Mucosa of stomach (tissue), 1 donor: ENCODE results near the gene PKDCC.

Experiments
- H3K27me3 ChIP-seq: one replicate; pipeline ENCODE4 v1.7.0; 2013; ENCODE audit warnings: mild to moderate bottlenecking, low read length; ENCODE audit not compliant: control insufficient read depth, insufficient read depth
- H3K36me3 ChIP-seq: one replicate; pipeline ENCODE4 v1.7.0; 2013; ENCODE audit warnings: low read length; ENCODE audit not compliant: control insufficient read depth, insufficient read depth
- H3K4me1 ChIP-seq: one replicate; pipeline ENCODE4 v1.7.0; 2013; ENCODE audit warnings: mild to moderate bottlenecking, low read length; ENCODE audit not compliant: control insufficient read depth, insufficient read depth
- H3K4me3 ChIP-seq: one replicate; pipeline ENCODE4 v1.7.0; 2013; ENCODE audit warnings: low read length
- H3K9ac ChIP-seq: one replicate; pipeline ENCODE4 v1.7.0; 2013; ENCODE audit warnings: mild to moderate bottlenecking, low read length, moderate library complexity
- H3K9me3 ChIP-seq: one replicate; pipeline ENCODE4 v1.7.0; 2013; ENCODE audit warnings: mild to moderate bottlenecking, low read length, moderate library complexity; ENCODE audit not compliant: control insufficient read depth
- donor health status: Pancreatic carcinoma.

PKDCC gene

DNA sequence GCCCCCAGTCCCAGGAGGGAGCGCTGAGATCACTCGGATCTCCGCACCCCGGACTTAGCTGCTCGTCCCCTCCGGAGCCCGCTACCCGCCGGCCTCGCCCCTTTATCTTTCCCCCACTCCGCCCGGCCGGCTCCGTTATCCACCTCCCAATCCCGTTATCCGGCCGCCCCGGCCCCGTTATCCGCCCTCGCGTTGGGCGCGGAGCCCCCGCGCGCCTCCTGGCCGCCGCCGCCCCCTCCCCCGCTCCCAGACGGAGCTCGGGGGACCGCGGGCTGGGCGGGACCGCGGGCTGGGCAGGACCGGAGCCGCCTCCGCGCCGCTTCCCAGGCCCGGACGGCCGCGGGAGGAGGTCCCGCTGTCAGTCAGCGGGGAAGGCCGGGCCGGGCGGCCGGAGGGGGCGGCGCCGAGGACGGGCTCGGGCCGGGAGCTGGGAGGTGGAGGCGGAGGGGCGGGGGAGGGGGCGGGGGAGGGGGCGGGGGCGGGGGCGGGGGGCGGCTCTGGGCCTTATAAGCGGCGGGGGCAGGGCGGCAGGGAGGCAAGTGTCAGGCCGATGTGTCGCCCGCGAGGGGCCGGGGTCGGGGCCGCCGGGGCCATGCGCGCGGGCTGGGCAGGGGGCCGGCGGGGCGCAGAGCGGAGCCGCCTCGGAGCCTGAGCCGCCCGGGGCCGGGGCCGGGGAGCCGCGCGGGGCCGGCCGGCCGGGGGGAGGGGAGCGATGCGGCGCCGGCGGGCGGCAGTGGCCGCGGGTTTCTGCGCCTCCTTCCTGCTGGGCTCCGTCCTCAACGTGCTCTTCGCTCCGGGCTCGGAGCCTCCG is at the start of gene PKDCC:
PKDCC (plus strand) TSS at position 534 of the 811 bp plus-strand sequence; CDS start at position 713, 179 bp downstream.
- Histone ChIP-seq H3K36me3 (no peaks in the 10 kb centered on the region), H3K4me1 (peaks cover 47% of the 10 kb centered on the region), H3K9ac (peak within 1 kb of the TSS; percentile 90), H3K27me3 (peaks cover 7% of the 10 kb centered on the region), H3K4me3 (peak within 1 kb of the TSS; percentile 81), H3K9me3 (no peaks in the 10 kb centered on the region)

GRCh38 chr2:41998186-41999127 is 49.4 kb upstream of the PKDCC start:
- Histone ChIP-seq H3K36me3 (no peaks in the 10 kb centered on the region), H3K27me3 (no peaks in the 10 kb centered on the region), H3K4me1 (peaks cover 4% of the 10 kb centered on the region), H3K9me3 (no peaks in the 10 kb centered on the region), H3K9ac (no peak overlapping the region), H3K4me3 (no peak overlapping the region)

DNA sequence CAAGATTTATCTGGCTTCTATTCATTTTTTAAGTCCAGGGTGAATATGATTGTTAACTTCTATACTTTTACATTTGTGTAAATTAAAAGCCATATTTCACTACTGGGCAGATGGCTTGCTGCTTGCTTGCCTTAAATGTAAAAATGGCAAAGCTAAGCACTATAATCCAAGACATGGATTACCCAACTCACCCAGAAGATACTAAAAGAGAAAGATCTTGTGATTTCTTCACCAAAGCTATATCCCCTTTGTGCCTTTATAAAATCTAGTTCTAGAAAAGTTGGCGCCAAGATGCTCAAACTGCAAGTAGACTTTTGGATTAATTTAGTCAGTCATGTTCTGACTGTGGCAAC is 48.7 kb upstream of the PKDCC start:
- peaks cover 4% of the 10 kb centered on the region for H3K4me1 ChIP-seq
- no peaks in the 10 kb centered on the region for H3K27me3 ChIP-seq
- H3K9me3 ChIP-seq, result no peaks in the 10 kb centered on the region
- no peaks in the 10 kb centered on the region for H3K36me3 ChIP-seq
- no peak overlapping the region for H3K4me3 ChIP-seq
- no peak overlapping the region for H3K9ac ChIP-seq

- Histone ChIP-seq H3K36me3 (no peaks in the 10 kb centered on the region), H3K9ac (no peak overlapping the region), H3K9me3 (no peaks in the 10 kb centered on the region), H3K4me3 (no peak overlapping the region), H3K4me1 (no peaks in the 10 kb centered on the region), H3K27me3 (no peaks in the 10 kb centered on the region)
These were observed 48.1 kb upstream of the PKDCC start for GRCh38 chr2:41999592-42000281.

GRCh38 chr2:42001711-42002201 is 46.1 kb upstream of the PKDCC start:
- no peak overlapping the region for H3K9ac ChIP-seq
- no peaks in the 10 kb centered on the region for H3K27me3 ChIP-seq
- no peak overlapping the region for H3K4me3 ChIP-seq
- H3K36me3 ChIP-seq, result no peaks in the 10 kb centered on the region
- no peaks in the 10 kb centered on the region for H3K4me1 ChIP-seq
- H3K9me3 ChIP-seq, result no peaks in the 10 kb centered on the region

DNA sequence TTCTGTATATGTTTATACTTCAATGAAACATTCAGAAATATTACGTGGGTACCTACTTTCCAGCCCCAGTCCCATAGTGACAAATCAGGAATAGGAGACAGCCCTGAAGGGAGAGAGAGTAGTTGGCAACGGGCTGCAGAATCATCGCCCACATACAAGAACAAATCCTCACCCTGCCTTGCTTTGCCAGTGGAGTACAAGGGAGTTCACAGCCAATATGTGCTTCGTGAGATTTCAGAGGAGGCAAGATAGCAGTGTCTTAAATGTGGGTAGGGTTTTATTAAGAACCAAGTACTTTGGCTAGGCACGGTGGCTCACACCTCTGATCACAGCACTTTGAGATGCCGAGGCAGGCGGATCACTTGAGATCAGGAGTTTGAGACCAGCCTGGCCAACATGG is 40.3 kb upstream of the PKDCC start:
- H3K9me3 ChIP-seq, result no peaks in the 10 kb centered on the region
- no peaks in the 10 kb centered on the region for H3K36me3 ChIP-seq
- H3K4me1 ChIP-seq, result no peaks in the 10 kb centered on the region
- H3K27me3 ChIP-seq, result no peaks in the 10 kb centered on the region
- H3K4me3 ChIP-seq, result no peak overlapping the region
- no peak overlapping the region for H3K9ac ChIP-seq

DNA sequence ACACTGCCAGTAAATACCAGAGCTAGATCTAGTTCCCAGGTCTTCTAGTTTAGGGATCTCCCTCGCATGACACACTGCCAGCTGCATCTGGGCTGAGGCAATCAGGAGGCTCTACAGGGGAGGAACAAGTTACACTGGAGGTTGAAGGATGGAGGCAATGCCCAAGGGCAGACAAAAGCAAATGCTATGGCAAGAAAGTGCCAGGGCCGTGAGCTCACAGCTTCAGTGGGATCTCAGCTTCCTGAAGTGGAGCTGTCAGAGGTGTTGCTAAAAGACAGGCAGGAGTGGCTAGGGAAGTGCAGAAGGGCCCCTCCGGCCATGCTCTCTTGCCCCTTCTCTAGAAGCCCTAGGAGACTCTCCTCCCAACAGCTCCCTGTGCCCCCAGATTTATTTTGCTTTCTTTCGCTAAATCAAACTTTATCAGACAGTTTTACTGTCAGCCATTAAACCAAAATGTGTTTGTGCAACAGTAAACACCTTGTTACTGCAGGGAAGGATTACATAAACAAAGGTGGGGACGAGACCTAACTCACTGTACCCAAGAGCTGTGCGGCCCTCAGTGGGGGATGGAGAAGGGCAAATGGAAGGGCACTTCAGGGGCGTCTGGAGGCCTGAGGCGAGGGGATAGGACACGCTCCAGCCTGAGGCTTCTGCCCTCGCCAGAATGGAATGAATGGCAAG is 39.4 kb upstream of the PKDCC start:
- no peaks in the 10 kb centered on the region for H3K36me3 ChIP-seq

GRCh38 chr2:42009657-42010580 is 37.9 kb upstream of the PKDCC start:
- H3K4me1 ChIP-seq, result no peaks in the 10 kb centered on the region
- H3K4me3 ChIP-seq, result no peak overlapping the region
- no peaks in the 10 kb centered on the region for H3K9me3 ChIP-seq
- H3K36me3 ChIP-seq, result no peaks in the 10 kb centered on the region
- H3K27me3 ChIP-seq, result no peaks in the 10 kb centered on the region
- H3K9ac ChIP-seq, result peak overlapping the region; percentile 22

More for the DNA sequence above, 39.4 kb upstream of the PKDCC start:
- H3K27me3 ChIP-seq, result no peaks in the 10 kb centered on the region
- no peak overlapping the region for H3K9ac ChIP-seq
- no peak overlapping the region for H3K4me3 ChIP-seq
- H3K4me1 ChIP-seq, result no peaks in the 10 kb centered on the region
- H3K9me3 ChIP-seq, result no peaks in the 10 kb centered on the region

DNA sequence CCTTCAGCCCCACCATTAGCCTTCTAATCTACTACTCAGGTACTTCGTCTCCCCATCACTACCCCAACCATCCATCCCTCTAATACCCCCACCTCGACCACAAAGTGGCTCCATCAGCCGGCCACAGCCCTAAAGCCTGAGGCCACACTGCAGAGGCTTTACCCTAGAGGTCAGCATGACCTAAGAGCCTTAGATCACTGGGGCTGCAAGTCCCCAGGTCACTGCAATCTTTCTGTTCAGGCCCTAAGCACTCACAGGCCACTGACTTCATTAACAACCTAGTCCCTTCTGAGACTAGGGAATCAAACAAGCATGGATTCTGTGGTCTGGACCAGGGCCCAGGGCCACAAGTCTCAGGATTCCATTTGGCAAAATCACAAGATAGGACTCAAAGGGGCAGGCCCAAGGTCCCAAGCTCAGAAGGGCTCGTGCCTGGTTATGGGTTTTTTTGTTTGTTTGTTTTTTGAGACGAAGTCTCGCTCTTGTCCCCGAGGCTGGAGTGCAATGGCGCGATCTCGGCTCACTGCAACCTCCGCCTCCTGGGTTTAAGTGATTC is 37.0 kb upstream of the PKDCC start:
- Histone ChIP-seq H3K36me3 (no peaks in the 10 kb centered on the region), H3K9me3 (no peaks in the 10 kb centered on the region), H3K4me1 (no peaks in the 10 kb centered on the region), H3K27me3 (no peaks in the 10 kb centered on the region), H3K9ac (no peak overlapping the region), H3K4me3 (no peak overlapping the region)

DNA sequence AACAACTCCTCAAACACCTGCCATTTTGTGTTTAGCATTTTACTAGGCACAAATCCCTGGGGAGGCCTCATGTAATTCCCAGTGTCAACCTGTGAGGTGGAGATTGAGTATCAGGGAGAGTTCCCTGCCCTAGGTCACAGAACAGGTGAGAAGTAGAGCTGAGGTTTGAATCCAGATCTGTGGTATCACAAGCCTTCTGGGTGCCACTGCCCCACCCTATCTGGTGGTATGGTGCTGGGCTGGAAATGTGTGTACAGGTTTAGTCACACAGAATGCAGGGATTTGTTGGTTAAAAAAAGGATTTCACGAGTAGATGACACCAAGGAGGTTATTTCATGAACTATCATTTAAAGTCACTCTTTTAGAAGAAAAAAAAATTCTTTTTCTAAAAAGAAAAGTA is 35.7 kb upstream of the PKDCC start:
- no peaks in the 10 kb centered on the region for H3K27me3 ChIP-seq
- no peaks in the 10 kb centered on the region for H3K36me3 ChIP-seq
- H3K4me3 ChIP-seq, result no peak overlapping the region
- no peak overlapping the region for H3K9ac ChIP-seq
- no peaks in the 10 kb centered on the region for H3K4me1 ChIP-seq
- no peaks in the 10 kb centered on the region for H3K9me3 ChIP-seq
